Measurements from ENCODE around the gene SLC9A3. TPM values are rescaled to one million over a fixed set of nuclear protein-coding genes. Genes with fewer than 3 reads are reported as not detected.
A peak's percentile ranks its signal among the peaks of the same experiment; 100 is the strongest.
"Not testable (repeated sequence)": the region's sequence is repeated elsewhere in the genome, so short reads cannot be mapped to it uniquely, and the experiment has no call there.

The SLC9A3 gene
- polyA plus RNA-seq, 1 donor = 1.8 TPM

DNA sequence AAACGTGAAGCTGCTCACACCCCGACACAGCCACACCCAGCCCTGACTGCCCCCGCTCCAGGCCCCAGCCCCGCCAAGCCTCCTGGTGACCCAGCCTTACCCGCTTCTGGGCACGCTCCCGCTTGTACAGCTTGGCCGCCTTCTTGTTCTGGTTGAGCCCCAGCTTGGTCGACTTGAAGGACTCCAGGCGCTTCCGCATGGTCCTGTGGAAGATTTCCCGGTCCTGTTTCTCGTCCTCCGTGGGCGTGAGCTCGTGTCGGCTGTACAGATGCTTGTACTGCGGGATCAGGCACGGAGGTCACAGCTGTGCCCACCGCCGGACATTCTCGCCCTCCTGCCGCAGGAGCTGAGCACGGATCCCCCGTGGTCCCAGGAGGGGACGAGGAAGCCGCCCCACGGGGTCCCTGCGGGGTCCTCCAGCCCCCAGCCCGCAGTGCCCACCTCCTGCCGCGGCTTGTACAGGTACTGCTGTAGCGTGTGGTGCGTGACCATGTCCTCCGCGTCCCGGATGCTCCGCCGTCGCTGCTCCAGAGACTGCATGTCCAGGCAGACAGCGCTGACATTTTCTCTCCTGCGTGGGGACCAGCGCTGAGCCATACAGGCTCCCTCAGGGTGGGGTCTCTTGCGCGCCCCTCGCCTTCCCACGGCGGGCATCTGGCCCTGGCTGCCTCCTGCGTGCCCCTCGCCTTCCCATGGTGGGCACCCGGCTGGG is 48.0 kb downstream of the SLC9A3 start:
- DNase-seq (ENCODE audit: low read depth) = no peak

- DNase-seq (ENCODE audit: low read depth) = no peak
These were observed 48.5 kb downstream of the SLC9A3 start for GRCh38 chr5:475704-476101.

- no peak for DNase-seq (ENCODE audit: low read depth)
These were observed 49.2 kb downstream of the SLC9A3 start for GRCh38 chr5:474840-475661.

GRCh38 chr5:474232-474839 is 49.9 kb downstream of the SLC9A3 start:
- DNase-seq (ENCODE audit: low read depth) = not testable (repeated sequence)

GRCh38 chr5:473551-474192 is 50.6 kb downstream of the SLC9A3 start:
- DNase-seq (ENCODE audit: low read depth) = no peak

- DNase-seq (ENCODE audit: low read depth) = peak; percentile 47
These were observed 51.3 kb downstream of the SLC9A3 start for GRCh38 chr5:472656-473550.

DNA sequence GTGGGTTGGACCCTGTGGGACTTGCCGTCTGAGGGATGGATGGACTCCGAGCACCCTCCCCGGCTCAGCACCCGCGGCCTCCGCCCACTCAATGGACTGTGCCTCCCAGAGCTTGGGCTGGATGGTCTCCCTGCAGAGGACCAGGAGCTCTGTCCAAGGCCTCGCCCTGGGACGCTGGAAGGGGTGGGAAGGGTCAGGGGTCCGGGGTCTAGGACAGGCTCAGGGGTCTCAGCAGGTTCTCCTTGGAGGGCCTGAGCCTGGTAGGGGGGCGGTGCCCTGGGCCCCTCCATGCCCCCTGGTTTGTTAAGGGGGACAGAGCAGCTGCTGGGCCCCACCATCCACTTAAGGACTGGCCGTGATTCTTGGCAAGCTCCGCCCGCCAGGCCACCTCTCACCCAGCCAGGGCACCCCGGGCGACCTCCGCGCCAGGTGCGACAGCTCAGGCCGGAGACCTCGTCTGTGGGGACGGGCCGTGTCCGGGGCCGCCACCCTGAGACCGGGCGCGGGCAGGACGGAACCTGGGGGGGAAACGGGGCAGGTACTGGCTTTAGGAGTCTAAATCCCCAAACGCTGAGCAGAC is 52.1 kb downstream of the SLC9A3 start:
- DNase-seq (ENCODE audit: low read depth) = no peak

DNA sequence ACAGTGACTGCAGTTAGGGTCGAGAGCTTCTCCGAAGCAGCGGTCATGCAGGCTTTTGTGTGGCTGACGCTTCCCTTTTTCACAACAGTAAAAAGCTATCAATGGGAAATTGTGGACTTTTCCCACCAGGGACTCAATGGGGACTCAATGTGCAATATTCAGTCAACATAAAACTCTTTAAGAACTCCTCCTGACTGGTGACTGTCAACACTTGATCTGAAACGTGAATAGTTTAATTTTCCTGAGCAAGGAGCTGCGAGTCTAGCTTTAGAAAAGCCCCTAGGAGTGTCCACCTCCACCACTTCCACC is 52.5 kb downstream of the SLC9A3 start:
- DNase-seq (ENCODE audit: low read depth) = no peak

- no peak for DNase-seq (ENCODE audit: low read depth)
These were observed 53.1 kb downstream of the SLC9A3 start for GRCh38 chr5:470961-471749.

DNA sequence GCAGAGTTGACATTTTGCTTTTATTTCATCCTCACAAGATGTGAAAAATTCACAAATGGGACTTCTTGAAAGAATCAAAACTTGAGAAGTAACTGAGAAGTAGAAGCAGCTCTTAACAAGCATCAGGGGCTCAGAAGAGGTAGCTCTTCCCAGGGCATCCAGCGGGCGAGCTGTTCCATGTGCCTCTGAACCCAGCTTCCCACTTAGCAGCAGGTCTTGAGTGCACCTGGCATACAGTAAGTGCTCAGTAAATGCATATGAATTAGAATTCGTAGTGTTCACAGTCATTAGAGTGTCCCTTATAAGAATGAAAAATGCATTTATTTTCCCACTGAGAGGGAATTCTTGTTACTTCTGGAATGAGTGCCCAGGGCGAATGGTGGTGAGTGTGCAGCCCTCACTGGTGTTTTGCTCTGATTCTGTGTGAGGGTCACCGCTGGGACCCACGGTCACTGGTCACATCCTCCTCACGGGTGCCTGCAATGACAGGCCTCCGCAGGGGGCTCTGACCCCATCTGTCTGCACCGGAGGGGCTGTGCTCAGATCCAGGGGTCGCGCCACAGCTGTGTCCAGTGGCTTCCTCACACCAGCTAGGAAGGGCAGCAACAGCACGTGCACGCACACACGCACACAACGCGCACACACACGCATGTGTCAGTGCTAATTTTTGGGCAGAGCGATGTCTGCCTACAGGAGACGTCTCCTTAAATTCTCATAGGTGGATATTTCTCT is 54.3 kb downstream of the SLC9A3 start:
- DNase-seq (ENCODE audit: low read depth) = no peak

GRCh38 chr5:468401-468800 is 55.8 kb downstream of the SLC9A3 start:
- no peak for DNase-seq (ENCODE audit: low read depth)

- DNase-seq (ENCODE audit: low read depth) = no peak
These were observed 57.5 kb downstream of the SLC9A3 start for GRCh38 chr5:466661-467310.

GRCh38 chr5:465591-466403 is 58.5 kb downstream of the SLC9A3 start:
- DNase-seq (ENCODE audit: low read depth) = no peak

DNA sequence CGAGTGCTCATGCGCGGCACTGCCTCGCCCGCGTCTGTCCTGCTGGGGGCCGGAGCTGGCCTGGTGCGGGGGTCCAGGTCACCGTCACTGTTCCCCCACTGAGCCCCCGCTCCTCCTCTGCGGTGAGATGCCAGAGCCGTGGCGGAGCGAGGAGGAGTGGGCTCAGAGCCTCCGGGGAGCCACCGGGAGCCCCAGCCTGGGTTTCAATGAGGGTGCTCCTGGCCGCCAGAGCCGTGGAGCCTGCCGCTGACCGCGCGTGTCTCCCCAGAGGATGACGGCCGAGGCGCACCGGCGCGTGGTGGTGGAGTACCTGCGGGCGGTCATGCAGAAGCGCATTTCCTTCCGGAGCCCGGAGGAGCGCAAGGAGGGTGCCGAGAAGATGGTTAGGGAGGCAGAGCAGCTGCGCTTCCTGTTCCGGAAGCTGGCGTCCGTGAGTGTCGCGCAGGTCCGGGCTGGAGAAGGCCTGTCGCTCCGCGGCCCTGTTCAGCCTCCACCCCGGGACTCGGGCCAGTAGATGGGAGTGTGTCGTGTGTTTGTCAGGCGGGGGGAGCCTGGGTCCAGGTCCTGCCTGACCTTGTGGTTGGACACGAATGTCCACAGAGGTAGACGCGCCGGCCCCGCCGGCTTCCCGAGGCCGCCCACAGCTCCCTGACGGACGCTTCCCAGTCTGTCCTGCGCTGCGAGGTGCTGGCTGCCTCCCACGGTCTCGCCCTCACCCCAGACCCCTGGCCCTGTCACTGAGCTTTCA is 59.2 kb downstream of the SLC9A3 start:
- no peak for DNase-seq (ENCODE audit: low read depth)

GRCh38 chr5:464446-464842 is 59.8 kb downstream of the SLC9A3 start:
- DNase-seq (ENCODE audit: low read depth) = no peak

DNA sequence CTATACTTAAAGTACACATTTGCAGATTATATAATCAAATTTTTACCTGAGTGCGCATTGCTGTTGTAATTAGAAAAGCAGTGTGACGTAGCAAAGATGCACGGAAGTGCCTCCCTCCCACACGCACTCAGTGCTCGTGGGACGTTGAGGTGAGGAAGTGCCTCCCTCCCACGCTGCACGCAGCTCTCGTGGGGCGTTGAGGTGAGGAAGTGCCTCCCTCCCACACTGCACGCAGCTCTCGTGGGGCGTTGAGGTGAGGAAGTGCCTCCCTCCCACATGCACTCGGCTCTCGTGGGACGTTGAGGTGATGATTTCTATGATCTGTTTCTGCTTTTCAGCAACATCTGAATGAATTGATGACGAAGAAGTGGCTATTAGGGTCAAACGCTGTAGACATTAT is 60.3 kb downstream of the SLC9A3 start:
- no peak for DNase-seq (ENCODE audit: low read depth)

DNA sequence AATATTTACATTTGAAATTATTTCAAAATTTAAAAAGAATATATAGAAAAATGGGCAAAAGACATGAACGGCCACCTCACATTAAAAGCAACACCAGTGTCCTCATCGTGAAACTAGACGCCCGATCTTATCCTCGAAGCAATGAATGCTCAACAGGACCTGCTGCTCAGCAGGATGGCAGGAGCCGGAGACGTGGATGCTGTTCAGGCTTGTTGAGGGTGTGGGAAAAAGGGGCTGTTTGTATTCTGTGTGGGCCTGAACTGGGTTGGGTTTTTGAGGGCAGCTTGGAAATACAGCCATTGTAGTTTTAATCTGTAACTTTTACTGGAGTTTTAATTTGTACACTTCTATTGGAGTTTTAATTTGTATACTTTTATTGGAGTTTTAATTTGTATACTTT is 60.9 kb downstream of the SLC9A3 start:
- DNase-seq (ENCODE audit: low read depth) = no peak
